HG02588 (cell line): ENCODE data around the gene CHAD.

Experiments used
- ATAC-seq: cut with Tn5 transposase; IDR thresholded peaks from one replicate; pipeline ENCODE4 v1.9.1; 2021; ENCODE audit warnings: mild to moderate bottlenecking, moderate library complexity; ENCODE audit not compliant: unreplicated experiment

CHAD gene

DNA sequence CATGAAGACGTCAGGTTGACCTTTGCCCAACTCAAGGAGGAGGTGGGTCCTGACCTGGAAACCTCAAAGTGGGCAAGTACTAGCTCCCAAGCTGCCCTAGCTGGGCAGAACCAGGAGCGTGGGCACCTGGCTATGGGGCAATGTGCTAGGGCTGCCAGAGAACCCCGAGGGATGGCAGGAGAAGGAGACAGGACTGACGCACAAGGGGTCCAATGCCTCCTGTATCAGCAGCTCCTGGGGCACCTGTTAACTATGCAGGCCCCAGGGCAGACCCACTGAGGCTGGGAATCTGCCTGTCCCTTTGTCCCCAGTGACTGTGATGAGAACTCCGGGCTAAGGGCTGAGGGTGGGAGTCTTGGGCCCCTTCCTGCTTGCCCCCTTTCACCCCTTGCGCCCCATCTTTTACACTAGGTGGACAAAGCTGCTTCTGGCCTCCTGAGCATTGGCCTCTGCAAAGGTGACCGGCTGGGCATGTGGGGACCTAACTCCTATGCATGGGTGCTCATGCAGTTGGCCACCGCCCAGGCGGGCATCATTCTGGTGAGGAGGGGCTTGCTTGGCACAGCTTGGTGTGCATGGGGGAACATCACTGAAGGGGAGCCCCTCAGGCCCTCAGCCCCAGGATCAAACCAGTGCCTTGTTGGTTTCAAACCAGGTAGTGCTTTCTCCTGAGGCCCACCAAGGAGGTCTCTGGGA, 7.7 kb downstream of the CHAD start:
- ATAC-seq = no peak

DNA sequence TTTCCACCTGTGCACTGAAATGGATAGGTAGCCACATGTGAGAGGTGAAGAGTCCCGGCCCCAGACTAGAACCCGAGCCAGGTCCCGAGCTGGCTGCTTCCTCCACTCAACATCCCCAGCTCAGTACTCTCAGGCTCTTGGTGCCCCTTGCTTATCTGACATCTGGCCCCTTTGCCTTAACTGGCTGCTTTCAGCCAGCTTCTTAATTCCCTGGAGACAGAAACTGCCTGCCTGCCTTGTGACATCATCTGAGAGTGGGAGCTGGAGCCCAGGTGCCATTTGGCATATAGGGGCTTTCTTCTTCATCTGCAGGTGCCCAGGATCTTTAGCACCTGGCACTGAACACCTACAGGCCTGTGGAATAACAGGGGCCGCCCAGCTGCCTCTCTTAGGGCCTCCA, 8.9 kb downstream of the CHAD start:
- no peak for ATAC-seq

- no peak for ATAC-seq
Observed at GRCh38 chr17:50458701-50459676, 9.7 kb downstream of the CHAD start.

DNA sequence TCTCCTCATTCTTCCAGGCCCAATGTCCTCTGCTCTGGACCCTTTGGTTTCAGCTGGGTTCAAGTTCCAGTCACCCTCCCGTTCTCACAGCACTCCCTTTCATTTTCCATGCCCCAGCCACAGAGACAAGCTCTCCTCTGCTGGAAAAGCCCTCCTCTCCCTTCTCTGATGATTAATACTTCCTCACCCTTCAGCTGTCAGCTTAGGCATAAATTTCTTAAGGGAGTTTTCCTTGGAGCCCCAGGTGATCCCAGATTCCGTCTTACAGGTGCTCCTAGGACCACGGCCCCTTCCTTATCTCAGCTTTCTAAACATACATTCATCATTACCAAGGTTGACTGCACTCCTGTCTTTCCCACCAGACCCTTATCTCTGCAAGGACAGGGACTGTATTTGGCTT, 10.4 kb downstream of the CHAD start:
- ATAC-seq = no peak

DNA sequence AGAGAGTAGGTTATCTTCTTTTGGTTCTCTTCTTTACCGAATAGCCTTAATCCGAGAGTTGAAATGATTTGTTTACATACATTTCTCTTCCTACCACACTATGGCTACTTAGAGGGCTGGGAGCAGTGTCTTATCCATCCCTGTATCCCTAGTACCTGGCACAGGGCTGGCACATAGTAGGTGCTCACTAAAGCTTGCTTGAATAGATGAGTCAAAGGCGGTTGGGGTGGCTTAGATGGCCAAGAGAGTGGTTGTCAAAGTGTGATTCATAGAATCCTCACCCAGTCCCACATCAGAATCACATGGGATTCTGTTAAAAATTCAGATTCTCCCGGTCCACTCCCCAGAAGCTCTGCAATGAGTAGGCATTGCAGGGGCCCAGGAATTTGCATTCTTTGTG, 11.1 kb downstream of the CHAD start:
- ATAC-seq = no peak

- ATAC-seq = no peak
Observed at GRCh38 chr17:50453901-50454300, 14.8 kb downstream of the CHAD start.

GRCh38 chr17:50452630-50453300, 15.9 kb downstream of the CHAD start:
- no peak for ATAC-seq

DNA sequence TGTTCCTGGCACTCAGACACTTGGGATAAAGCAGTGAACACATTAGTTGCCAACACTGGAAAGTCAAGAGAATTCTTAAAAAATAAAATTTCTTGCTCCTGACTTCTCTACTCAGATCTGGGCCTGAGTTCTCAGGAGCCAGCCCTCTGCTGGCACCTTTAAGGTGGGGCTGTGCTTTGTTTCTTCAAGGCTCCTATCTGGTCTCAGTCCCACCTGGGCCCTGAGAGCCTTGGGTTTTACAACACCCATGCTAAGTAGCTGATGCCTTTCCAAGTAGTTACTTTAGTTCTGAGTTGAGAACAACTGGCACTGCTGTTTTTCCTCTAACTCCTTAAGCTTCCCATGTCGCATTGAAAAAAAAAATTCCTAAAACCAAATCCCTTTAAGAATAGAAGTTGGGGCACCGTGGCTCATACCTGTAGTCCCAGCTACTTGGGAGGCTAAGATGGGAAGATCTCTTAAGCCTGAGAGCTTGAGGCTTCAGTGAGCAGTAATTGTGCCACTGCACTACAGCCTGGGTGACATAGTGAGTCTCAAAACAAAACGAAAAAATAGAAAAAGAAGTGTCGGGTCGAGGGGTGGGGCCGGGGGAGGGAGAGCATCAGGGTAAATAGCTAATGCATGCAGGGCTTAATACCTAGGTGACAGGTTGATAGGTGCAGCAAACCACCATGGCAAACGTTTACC, 16.6 kb downstream of the CHAD start:
- ATAC-seq = no peak

GRCh38 chr17:50448643-50449042, 20.0 kb downstream of the CHAD start:
- no peak for ATAC-seq

DNA sequence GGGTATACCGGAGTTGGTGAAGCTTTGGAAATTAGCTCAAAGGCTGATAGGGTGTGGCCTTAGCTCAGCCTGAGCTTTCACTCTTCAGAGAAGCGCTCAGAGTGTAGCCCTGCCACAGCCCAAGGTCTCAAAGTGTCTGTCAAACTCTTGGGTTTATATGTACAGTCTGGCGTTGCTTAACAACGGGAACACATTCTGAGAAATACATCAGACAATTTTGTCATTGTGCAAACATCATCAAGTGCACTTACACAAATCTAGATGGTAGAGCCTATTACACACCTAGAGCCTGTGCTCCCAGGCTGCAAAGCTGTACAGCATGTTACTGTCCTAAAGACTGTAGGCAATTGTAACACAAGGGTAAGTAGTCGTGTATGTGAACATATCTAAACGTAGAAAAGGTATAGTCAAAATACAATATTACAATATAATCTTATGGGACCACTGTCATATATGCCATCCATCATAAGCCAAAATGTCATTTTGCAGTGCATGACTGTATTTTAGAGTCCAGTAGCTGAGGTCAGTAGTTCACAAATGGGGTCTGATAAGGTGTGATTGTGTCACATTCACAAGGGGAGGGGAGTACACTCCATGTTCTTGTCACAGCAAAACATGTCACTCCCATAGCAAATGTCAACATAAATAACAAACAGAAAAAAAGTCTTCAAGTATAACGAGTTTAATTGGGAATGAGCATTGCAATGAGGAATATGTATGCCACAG, 20.6 kb downstream of the CHAD start:
- ATAC-seq = no peak

GRCh38 chr17:50445730-50446325, 22.9 kb downstream of the CHAD start:
- no peak for ATAC-seq

DNA sequence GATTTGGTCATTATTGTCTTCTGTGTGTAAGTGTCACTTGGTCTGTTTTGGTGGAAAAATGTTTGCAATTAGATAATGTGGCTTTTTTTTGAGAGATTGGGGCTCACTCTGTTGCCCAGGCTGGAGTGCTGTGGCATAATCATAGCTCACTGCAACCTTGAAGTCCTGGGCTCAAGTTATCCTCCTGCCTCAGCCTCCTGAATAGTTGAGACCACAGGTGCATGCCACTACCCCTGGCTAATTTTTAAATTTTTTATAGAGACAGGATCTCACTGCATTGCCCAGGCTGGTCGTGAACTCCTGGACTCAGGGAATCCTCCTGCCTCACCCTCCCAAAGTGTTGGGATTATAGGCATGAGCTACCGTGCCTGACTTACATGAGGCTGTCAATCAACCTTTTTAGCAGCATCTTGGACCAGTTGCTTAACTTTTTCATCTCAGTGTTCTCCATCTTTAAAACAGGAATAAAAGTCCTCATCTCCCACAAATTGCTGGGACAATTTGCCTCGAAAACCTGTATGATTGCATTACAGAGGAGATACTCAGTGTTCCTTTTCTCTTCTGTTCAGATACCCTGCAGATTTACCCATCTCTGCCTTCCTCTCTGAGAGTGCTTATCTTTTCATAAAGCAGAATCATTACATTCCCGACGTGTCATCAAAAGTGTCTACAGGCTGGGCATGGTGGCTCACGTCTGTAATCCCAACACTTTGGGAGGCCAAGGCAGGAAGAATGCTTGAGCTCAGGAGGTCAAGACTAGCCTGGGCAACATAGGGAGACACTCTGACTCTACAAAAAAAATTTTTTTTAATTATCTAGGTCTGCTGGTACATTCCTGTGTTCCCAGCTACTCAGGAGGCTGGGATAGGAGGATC, 23.6 kb downstream of the CHAD start:
- ATAC-seq = no peak

DNA sequence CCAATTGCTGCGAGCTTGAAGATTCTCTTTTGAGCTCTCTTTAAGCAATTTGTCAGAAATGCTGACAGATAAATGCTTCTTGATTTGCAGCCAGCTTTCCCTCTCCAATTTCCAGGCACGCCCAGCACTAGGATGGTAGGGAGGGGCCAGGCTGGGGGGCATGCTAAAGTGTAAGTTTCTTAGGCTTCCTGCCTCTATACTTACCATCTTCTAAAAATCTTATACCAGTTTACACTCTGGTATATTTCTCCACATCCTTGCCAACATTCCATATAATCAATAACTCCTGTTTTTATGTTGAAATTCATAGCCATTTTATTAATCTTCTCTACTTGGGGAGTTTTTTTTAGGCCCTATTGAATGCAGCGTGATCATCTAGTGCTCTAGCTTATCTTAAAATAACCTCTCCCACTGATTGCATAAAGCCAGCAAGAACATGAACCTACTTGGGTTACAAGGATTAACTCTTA, 25.1 kb downstream of the CHAD start:
- ATAC-seq = no peak

DNA sequence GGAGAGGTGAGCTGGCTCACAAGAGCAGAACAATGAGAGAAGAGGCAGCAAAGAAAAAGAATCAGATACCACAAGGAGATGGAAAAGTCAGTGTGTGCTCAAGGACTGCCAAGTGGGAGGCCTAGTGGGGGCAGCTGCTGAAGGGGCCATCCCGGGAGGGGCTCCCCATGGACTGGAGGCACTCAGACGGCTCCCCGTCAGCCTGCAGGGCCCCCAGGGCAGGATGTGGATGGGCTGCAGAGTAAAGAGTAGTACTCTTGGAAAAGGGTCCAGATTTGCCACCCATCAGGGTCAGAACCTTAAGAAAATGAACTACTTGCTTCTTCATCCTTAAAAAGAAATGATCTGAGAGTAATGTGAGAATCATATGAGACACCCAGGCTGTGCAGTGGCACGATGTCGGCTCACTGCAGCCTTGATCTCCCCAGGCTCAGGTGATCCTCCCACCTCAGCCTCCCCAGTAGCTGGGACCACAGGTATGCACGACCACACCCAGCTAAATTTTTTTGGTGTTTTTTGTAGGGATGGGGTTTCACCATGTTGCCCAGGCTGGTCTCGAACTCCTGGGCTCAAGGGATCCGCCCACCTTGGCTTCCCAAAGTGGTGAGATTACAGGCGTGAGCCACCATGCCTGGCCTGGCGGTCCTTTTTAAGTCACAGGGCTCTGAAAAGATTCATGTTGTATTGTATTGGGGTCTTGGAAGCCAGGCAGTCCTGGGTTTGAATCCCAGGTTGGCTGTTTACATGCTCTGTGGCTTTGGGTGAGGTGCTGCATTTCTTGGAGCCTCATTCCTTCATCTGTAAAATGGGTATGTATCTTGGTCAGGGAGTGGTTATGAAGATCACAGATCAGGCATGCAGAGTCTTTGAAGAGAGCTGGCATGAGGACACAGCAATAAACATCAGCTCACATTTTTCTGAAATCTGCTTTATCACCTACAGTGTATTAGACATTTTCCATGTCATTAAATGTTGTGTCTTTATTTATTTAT, 27.5 kb downstream of the CHAD start:
- no peak for ATAC-seq

DNA sequence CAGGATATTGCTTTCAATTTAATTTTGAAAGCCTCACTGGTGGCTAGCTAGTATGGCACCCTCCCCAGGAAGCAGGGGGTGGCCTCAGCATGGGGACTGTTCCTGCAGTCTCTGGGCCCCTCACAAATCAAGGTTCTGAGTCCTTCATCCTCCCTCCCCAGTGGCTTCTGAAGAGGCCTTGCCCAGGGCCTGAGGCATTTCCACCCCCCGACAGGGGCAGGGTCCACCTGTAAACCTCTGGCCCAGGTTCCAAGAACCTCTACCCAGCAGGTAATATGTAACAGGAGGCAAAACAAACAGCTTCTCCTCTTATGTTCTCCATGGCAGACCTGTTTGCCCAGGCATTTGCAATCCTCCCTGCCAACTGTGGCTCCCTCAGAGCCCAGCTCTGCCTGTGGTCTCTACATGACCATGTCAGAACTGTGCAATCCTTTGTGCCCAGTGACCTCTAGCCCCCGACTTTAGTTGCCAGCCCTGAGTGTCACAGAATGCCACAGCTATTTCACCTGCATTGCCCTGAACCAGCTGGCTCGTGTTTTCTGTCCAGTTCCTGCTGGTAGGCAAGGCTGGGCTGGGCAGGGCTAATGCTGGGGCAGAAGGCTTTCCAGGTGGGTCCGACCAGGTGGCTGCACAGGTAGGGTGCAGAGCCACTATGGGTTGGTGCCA, 28.4 kb downstream of the CHAD start:
- ATAC-seq = no peak

- ATAC-seq = no peak
Observed at GRCh38 chr17:50439008-50439407, 29.7 kb downstream of the CHAD start.

GRCh38 chr17:50437409-50437808, 31.3 kb downstream of the CHAD start:
- no peak for ATAC-seq
